Measurements from ENCODE around the gene COPE. TPM values are rescaled to one million over a fixed set of nuclear protein-coding genes. Genes with fewer than 3 reads are reported as not detected.

COPE gene
- total and polyA plus RNA-seq, 2 of the 4 experiments (the other 2 are of a cell fraction): 347 to 461 TPM

GRCh38 chr19:18859676-18860301 lies 59.4 kb downstream of the COPE start:
- Histone ChIP-seq H4K5ac (ENCODE audit: low read depth, low read length) (no peak overlapping the region), H3K23ac (ENCODE audit: low read depth, low read length) (no peak overlapping the region), H3K9ac (ENCODE audit: low read depth, low read length) (no peak overlapping the region), H3K4ac (ENCODE audit: low read depth, low read length) (no peak overlapping the region), H3K14ac (replicated peaks; ENCODE audit: low read depth, low read length) (no peak overlapping the region), H3K18ac (ENCODE audit: low read depth, low read length) (no peak overlapping the region), H3K4me3 (ENCODE audit: insufficient read depth, low read depth, low read length) (no peak overlapping the region), H4K91ac (ENCODE audit: insufficient read depth, low read depth, low read length) (no peak overlapping the region), H2AK9ac (replicated peaks; ENCODE audit: low read depth, low read length, poor library complexity) (peak overlapping the region; percentile 38), H3K9me3 (ENCODE audit: control insufficient read depth, insufficient read depth, low read length) (no peaks in the 10 kb centered on the region), H3K79me1 (ENCODE audit: low read depth in 1 of 2, low read length in 2 of 2) (peaks cover 13 to 47% of the 10 kb centered on the region in 2 experiments; a peak in 3 of 4 replicates), H3K56ac (ENCODE audit: extremely low read depth, insufficient read depth, low read length) (no peak overlapping the region), H3K36me3 (ENCODE audit: control insufficient read depth, insufficient read depth, low read length) (peaks cover 90% of the 10 kb centered on the region), H4K8ac (ENCODE audit: low read depth in 2 of 2, low read length in 2 of 2) (no peak overlapping the region), H2AFZ (replicated peaks; ENCODE audit: low read length, poor library complexity) (no peak overlapping the region), H2BK20ac (ENCODE audit: low read depth, low read length) (no peak overlapping the region), H4K20me1 (ENCODE audit: insufficient read depth, low read length) (peaks cover 16% of the 10 kb centered on the region), H3K9me1 (ENCODE audit: insufficient read depth, low read length) (no peaks in the 10 kb centered on the region), H3K4me2 (ENCODE audit: low read depth, low read length) (no peak overlapping the region), H2BK15ac (ENCODE audit: low read depth, low read length) (no peak overlapping the region), H3K27me3 (ENCODE audit: control insufficient read depth, insufficient read depth, low read length) (no peaks in the 10 kb centered on the region), H2BK120ac (ENCODE audit: low read depth, low read length) (no peak overlapping the region), H2BK5ac (ENCODE audit: low read depth, low read length, poor library complexity, severe bottlenecking) (no peak overlapping the region), H2AK5ac (ENCODE audit: low read depth, low read length) (no peak overlapping the region), H3K27ac (ENCODE audit: insufficient read depth, low read length) (no peak overlapping the region), H3K4me1 (ENCODE audit: control insufficient read depth, insufficient read depth, low read length) (no peaks in the 10 kb centered on the region)
- in situ Hi-C loops (cut with MboI; ENCODE audit: low sequenced_read_pairs): loop anchor here (5.0 kb wide), 1 partner anchor 277 kb away; no protein-coding TSS in a partner anchor
- DNase-seq: no peak
- TF ChIP-seq POLR2A (IDR thresholded peaks at IDR 0.05; ENCODE audit: low read depth, low read length) (no peak), MAFK (IDR thresholded peaks at IDR 0.05; ENCODE audit: low read depth, low read length) (no peak), CHD1 (IDR thresholded peaks at IDR 0.05; ENCODE audit: low read depth, low read length) (no peak), SMC3 (IDR thresholded peaks at IDR 0.05; ENCODE audit: low read depth, low read length) (no peak), MXI1 (IDR thresholded peaks at IDR 0.05; ENCODE audit: borderline replicate concordance, low read depth, low read length) (no peak), BHLHE40 (IDR thresholded peaks at IDR 0.05; ENCODE audit: low read depth, low read length) (no peak), USF2 (IDR thresholded peaks at IDR 0.05; ENCODE audit: low read depth, low read length) (no peak), RFX5 (IDR thresholded peaks at IDR 0.05; ENCODE audit: low read depth, low read length) (no peak), CTCF (conservative IDR thresholded peaks at IDR 0.05; ENCODE audit: low read depth, low read length) (no peak), RCOR1 (IDR thresholded peaks at IDR 0.05; ENCODE audit: insufficient replicate concordance, low read length) (no peak), FOS (IDR thresholded peaks at IDR 0.05; ENCODE audit: low read depth, low read length) (no peak), ELK1 (IDR thresholded peaks at IDR 0.05; ENCODE audit: borderline replicate concordance, low read depth, low read length) (no peak), MAZ (IDR thresholded peaks at IDR 0.05; ENCODE audit: borderline replicate concordance, low read depth, low read length) (no peak), CEBPB (IDR thresholded peaks at IDR 0.05; ENCODE audit: low read depth, low read length) (no peak), NFE2L2 (IDR thresholded peaks at IDR 0.05; ENCODE audit: low read depth, low read length) (no peak), RAD21 (IDR thresholded peaks at IDR 0.05; ENCODE audit: low read length) (no peak)
- 86% methylated on average over 7 of the region's 12 CpGs; no CpG with 5 or more reads in 1 of the 2 experiments for WGBS, 2 experiments (ENCODE audit: extremely low coverage in 2 of 2, insufficient read length in 1 of 2)
- ChIA-PET POLR2A (ENCODE audit: unreplicated experiment) (no interaction called here), CTCF (no interaction called here)
- intact Hi-C loops (cut with micrococcal nuclease): no loop called here
- ATAC-seq (ENCODE audit: low read depth): no peak
- dilution Hi-C loops (cut with HindIII; ENCODE audit: low sequenced_read_pairs, unreplicated experiment): no loop called here
- BruUV-seq (replicated peaks): no TSS peak
